Cardiac fibroblast (primary cell): Measurements from ENCODE around the gene TAF1C.

Source experiments
- DNase-seq, 2 donors: peaks; one replicate each; pipeline versions ENCODE4 v3.0.0 to v3.0.0-alpha.2; 2010; ENCODE audit warnings: low read depth in 2 of 2
- H3K4me3 ChIP-seq, 2 donors: replicated peaks in 1 of 2; 1 replicate in 1 of 2; 2 replicates in 1 of 2; pipeline ENCODE4 v1.5.1; 2011; ENCODE audit warnings: low read depth in 2 of 2, low read length in 2 of 2, mild to moderate bottlenecking in 2 of 2, moderate library complexity in 1 of 2
- TF ChIP-seq, protein P1 (sequence below): IDR thresholded peaks from one replicate; pipeline ENCODE4 v1.5.1; 2011; ENCODE audit warnings: low read depth, mild to moderate bottlenecking, low read length, inconsistent platforms

The TAF1C gene, protein sequence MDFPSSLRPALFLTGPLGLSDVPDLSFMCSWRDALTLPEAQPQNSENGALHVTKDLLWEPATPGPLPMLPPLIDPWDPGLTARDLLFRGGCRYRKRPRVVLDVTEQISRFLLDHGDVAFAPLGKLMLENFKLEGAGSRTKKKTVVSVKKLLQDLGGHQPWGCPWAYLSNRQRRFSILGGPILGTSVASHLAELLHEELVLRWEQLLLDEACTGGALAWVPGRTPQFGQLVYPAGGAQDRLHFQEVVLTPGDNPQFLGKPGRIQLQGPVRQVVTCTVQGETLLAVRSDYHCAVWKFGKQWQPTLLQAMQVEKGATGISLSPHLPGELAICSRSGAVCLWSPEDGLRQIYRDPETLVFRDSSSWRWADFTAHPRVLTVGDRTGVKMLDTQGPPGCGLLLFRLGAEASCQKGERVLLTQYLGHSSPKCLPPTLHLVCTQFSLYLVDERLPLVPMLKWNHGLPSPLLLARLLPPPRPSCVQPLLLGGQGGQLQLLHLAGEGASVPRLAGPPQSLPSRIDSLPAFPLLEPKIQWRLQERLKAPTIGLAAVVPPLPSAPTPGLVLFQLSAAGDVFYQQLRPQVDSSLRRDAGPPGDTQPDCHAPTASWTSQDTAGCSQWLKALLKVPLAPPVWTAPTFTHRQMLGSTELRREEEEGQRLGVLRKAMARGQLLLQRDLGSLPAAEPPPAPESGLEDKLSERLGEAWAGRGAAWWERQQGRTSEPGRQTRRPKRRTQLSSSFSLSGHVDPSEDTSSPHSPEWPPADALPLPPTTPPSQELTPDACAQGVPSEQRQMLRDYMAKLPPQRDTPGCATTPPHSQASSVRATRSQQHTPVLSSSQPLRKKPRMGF

DNA sequence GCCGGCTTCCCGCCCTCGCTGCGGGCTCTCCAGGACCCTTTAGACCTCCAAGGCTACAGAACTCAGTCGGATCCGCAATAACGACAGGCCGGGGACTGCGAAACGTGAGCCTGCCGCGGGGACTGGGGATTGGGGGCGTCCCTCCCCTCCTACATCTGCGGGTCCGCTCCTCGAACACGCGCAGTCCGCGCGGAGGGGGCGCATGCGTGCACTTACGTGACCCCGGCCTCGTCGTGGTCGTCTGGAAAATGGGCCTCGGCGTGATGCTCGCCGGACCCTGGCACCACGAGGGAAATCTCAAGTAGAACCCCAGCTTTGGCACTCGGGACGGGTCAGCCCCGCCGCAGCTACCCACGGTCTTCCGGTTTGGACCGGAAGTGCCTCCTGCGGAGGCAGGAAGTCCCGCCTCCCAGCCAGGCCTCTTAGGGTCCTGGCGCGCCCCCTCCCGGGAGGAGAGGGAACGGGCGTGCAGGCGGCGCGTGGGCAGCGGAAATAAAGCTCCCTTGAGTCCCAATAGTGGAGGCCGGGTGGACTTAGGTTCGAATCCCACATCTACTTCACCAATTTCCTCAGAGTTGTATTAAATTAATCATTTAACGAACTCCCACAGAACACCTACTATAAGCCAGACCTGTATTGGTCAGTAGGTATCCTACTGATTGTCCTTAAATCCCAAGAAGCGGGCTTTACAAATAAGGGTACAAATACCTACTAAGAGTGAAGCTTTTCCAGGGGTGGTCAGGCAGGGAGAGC is at the start of gene TAF1C:
Gene TAF1C (minus strand): TSS at position 373 of the 753 bp plus-strand sequence. CDS start 2,069 bp downstream, outside the sequence.
- DNase-seq, result peak; percentile 97 to 98
- TF ChIP-seq, protein P1, sequence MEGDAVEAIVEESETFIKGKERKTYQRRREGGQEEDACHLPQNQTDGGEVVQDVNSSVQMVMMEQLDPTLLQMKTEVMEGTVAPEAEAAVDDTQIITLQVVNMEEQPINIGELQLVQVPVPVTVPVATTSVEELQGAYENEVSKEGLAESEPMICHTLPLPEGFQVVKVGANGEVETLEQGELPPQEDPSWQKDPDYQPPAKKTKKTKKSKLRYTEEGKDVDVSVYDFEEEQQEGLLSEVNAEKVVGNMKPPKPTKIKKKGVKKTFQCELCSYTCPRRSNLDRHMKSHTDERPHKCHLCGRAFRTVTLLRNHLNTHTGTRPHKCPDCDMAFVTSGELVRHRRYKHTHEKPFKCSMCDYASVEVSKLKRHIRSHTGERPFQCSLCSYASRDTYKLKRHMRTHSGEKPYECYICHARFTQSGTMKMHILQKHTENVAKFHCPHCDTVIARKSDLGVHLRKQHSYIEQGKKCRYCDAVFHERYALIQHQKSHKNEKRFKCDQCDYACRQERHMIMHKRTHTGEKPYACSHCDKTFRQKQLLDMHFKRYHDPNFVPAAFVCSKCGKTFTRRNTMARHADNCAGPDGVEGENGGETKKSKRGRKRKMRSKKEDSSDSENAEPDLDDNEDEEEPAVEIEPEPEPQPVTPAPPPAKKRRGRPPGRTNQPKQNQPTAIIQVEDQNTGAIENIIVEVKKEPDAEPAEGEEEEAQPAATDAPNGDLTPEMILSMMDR, result peak; percentile 98
- H3K4me3 ChIP-seq, result peak within 1 kb of the TSS; percentile 99 to 100

DNA sequence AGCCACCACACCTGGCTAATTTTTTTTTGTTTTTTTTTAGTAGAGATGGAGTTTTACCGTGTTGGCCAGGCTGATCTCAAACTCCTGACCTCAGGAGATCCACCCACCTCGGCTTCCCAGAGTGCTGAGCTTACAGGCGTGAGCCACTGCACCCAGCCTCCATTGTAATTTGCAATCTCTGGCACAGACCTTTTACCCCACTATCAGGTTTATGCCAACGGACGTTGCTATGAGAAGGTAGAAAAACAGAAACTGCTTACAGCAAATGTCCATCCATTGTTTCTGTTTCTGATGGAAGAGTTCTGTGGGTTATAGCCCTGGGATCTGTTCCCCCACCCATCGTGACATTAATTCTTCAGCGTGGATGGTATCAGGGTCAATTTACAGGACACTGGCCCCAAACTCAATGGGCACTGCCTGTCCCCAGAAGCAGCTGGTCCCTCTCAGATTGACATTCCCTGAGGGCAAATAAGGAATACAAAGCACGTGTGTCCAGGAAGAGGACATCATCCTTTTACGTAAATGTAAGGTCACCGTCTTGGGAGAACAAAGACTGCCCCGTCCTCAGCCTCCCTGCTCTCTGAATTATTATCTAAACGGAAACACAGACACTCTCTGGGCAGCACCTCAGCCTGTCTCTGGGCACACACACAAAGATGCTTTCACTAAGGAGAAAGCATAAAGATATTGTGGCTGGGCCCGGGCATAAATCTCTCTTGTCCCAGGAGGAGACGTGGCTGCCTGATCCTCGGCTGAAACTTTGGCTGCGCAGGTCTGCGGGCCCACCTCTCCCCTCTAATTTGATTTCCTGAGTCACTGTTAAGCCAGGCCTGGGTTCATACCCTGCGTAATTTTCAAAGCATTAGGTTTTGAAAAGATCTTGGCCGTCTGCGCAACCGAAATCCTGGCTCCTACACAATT is 47.7 kb upstream of the TAF1C start:
- no peak overlapping the region for H3K4me3 ChIP-seq
- DNase-seq, result peak; percentile 28 to 48
- TF ChIP-seq, protein P1, result no peak

GRCh38 chr16:84233748-84234147 is 46.9 kb upstream of the TAF1C start:
- H3K4me3 ChIP-seq, result no peak overlapping the region
- TF ChIP-seq, protein P1, result no peak
- DNase-seq, result no peak

- DNase-seq, result no peak
- H3K4me3 ChIP-seq, result no peak overlapping the region
- TF ChIP-seq, protein P1, result no peak
Measured at GRCh38 chr16:84232969-84233368, 46.1 kb upstream of the TAF1C start.

DNA sequence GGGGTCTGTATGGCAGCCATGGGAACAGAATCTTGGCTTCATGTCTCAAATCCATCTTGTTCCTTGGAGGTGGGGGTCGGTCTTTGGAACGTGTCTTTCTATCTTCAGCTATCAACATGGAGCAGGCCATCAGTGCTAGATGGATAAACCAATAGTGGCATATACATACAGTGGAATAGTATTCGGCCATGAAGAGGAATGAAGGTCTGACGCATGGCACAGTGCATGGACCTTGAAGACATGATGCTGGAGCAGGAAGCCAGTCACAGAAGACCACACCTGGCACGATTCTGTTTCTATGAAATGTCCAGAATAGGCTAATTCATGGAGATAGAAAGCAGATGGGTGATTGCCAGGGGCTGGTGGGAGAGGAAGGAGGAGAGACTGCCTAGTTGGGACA is 45.2 kb upstream of the TAF1C start:
- H3K4me3 ChIP-seq, result no peak overlapping the region
- DNase-seq, result no peak
- TF ChIP-seq, protein P1, result no peak

GRCh38 chr16:84229471-84229870 is 42.6 kb upstream of the TAF1C start:
- no peak for DNase-seq
- TF ChIP-seq, protein P1, result no peak
- no peak overlapping the region for H3K4me3 ChIP-seq
